ENCODE results near the gene GRB10. TPM values are rescaled to one million over a fixed set of nuclear protein-coding genes. Genes with fewer than 3 reads are reported as not detected.

GRB10 gene
- total and polyA plus RNA-seq, 2 donors (not counting 3 experiments of a cell fraction or from before 2014, with no cell fraction given): 43.7 to 240 TPM

DNA sequence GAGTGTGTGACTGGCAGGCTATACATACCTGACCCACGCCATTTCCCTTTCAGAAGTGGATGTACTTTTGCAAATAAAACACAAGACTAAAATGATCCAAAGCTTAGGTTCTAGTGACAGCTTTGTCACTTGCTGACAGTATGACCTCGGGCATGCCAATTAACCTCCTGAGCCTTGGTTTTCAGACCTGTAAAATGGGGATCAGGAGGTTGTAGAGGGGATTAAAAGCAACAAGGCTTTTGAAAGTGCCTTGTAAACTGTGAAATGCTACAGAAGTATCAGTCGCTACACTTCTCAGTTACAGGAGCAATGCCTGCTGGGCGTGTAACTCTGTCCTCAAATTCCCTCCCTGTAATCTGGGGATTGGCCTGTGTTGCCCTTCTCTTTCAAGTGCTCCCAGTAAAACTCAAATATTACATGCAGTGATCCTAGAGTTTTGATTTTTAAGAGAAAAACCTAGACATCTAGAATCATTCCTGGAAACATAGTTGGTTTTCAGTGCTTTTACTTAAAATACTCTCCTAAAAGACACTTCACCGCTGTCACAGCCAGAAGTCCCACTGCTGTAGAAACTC is 8.8 kb upstream of the GRB10 start:
- H3K27me3 ChIP-seq (ENCODE audit: control insufficient read depth in 2 of 2, insufficient read depth in 2 of 2, low read length in 2 of 2): no peaks in the 10 kb centered on the region
- FAIRE-seq: no peak
- peak overlapping the region; percentile 81 for H3K4me2 ChIP-seq (ENCODE audit: insufficient read depth, low read length)
- TF ChIP-seq FOS (IDR thresholded peaks at IDR 0.05; ENCODE audit: borderline replicate concordance, insufficient read depth, low read length) (no peak), JUN (IDR thresholded peaks at IDR 0.05; ENCODE audit: borderline replicate concordance, insufficient read depth, insufficient read length, low read depth) (no peak), CTCF (IDR thresholded peaks at IDR 0.05; ENCODE audit: extremely low read depth in 1 of 2, insufficient read depth in 1 of 2, low read depth in 1 of 2, low read length in 2 of 2) (no peak), EZH2 (IDR thresholded peaks at IDR 0.05; ENCODE audit: borderline replicate concordance, low read depth, low read length, severe bottlenecking) (no peak), MYC (IDR thresholded peaks at IDR 0.05; ENCODE audit: low read depth, low read length) (no peak), GATA2 (IDR thresholded peaks at IDR 0.05; ENCODE audit: insufficient read depth, insufficient read length, low read depth, low read length) (no peak), POLR2A (IDR thresholded peaks at IDR 0.05; ENCODE audit: low read depth, low read length) (peak; percentile 13), POLR2AphosphoS5 (IDR thresholded peaks at IDR 0.05; ENCODE audit: insufficient read depth, low read depth, low read length) (no peak)
- TF ChIP-seq, protein P1, sequence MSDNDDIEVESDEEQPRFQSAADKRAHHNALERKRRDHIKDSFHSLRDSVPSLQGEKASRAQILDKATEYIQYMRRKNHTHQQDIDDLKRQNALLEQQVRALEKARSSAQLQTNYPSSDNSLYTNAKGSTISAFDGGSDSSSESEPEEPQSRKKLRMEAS (IDR thresholded peaks at IDR 0.05; ENCODE audit: insufficient read depth, insufficient read length): no peak
- H3K79me2 ChIP-seq (ENCODE audit: control insufficient read depth, insufficient read depth, low read length): peaks cover 63% of the 10 kb centered on the region
- no peak for DNase-seq (ENCODE audit: low read depth, low spot score)
- POLR2A ChIA-PET: no interaction called here
- no TSS peak for BruUV-seq (replicated peaks)
- no peaks in the 10 kb centered on the region for H3K9me3 ChIP-seq (replicated peaks; ENCODE audit: control insufficient read depth, insufficient read depth, low read length)
- H4K20me1 ChIP-seq (replicated peaks; ENCODE audit: control insufficient read depth, extremely low read depth, insufficient read depth, low read length): peaks cover 11% of the 10 kb centered on the region
- H3K27ac ChIP-seq (ENCODE audit: insufficient read depth, low read depth, low read length): peak overlapping the region; percentile 77
- peaks cover 24% of the 10 kb centered on the region for H3K4me1 ChIP-seq (ENCODE audit: control insufficient read depth, extremely low read depth, insufficient read depth, low read length)
- H3K36me3 ChIP-seq (ENCODE audit: control insufficient read depth in 2 of 2, extremely low read depth in 1 of 2, insufficient read depth in 2 of 2, low read length in 2 of 2): no peaks in the 10 kb centered on the region
- H3K9ac ChIP-seq (replicated peaks; ENCODE audit: extremely low read depth, insufficient read depth, low read length): peak overlapping the region; percentile 94
- intact Hi-C loops (cut with micrococcal nuclease) (loop anchor here (5.0 kb wide), 2 partner anchors 124 to 331 kb away; no protein-coding TSS in a partner anchor), dilution Hi-C loops (cut with MboI; ENCODE audit: extremely low pct_ligation_motif_present, low sequenced_read_pairs) (no loop called here)
- no peaks in the 10 kb centered on the region for H3K9me1 ChIP-seq (replicated peaks; ENCODE audit: control insufficient read depth, extremely low read depth, insufficient read depth, low read length)
- CTCF ChIA-PET: interaction anchor here (0.7 to 3.0 kb wide), 10 partner anchors 19 to 350 kb away, joined by 3 to 14 read pairs (median 4); no protein-coding TSS in a partner anchor
- H3K4me3 ChIP-seq (replicated peaks in 1 of 3; ENCODE audit: insufficient read depth in 1 of 3, low read depth in 1 of 3, low read length in 3 of 3): peak overlapping the region; percentile 52 to 91 (median 86)
- H2AFZ ChIP-seq (ENCODE audit: low read depth, low read length): no peak overlapping the region

Data from endothelial cell of umbilical vein (primary cell).